ENCODE results near the gene RNF227. TPM values are rescaled to one million over a fixed set of nuclear protein-coding genes. Genes with fewer than 3 reads are reported as not detected.

The RNF227 gene
- total and polyA plus RNA-seq, 2 of the 8 experiments (the other 6 are each of a cell fraction or from before 2014, with no cell fraction given), result 0.63 to 1.7 TPM

GRCh38 chr17:7903154-7904103 lies 12.7 kb downstream of the RNF227 start (continued):
- no peak for TF ChIP-seq CBX5 (IDR thresholded peaks at IDR 0.05; ENCODE audit: low read depth, low read length)

Measured in H1 (cell line).